Inflammatory macrophage treated with lipopolysaccharide for 4 hours (primary cell): ENCODE measurements around the gene KRT6A.
A peak's percentile ranks its signal among the peaks of the same experiment; 100 is the strongest.

Experiments used
- DNase-seq: peaks from one replicate; pipeline ENCODE4 v3.0.0-alpha.2; 2020

KRT6A gene

GRCh38 chr12:52524241-52524897 is 31.3 kb upstream of the KRT6A start:
- no peak for DNase-seq

GRCh38 chr12:52523824-52524223 is 30.8 kb upstream of the KRT6A start:
- no peak for DNase-seq

GRCh38 chr12:52522346-52523011 is 29.4 kb upstream of the KRT6A start:
- DNase-seq, result no peak

GRCh38 chr12:52521568-52522266 is 28.7 kb upstream of the KRT6A start:
- no peak for DNase-seq

- no peak for DNase-seq
Observed at GRCh38 chr12:52521175-52521567, 28.1 kb upstream of the KRT6A start.

- no peak for DNase-seq
Observed at GRCh38 chr12:52519826-52520662, 27.0 kb upstream of the KRT6A start, which contains the start of gene KRT5. TSS of gene KRT5 (minus strand) at chr12:52520394. CDS start at chr12:52520296, 98 bp downstream.

- DNase-seq, result no peak
Observed at GRCh38 chr12:52519387-52519703, 26.3 kb upstream of the KRT6A start.

GRCh38 chr12:52518574-52519386 is 25.7 kb upstream of the KRT6A start:
- DNase-seq, result no peak

GRCh38 chr12:52517888-52518287 is 24.8 kb upstream of the KRT6A start:
- DNase-seq, result no peak

GRCh38 chr12:52517005-52517835 is 24.2 kb upstream of the KRT6A start:
- no peak for DNase-seq

- DNase-seq, result no peak
Observed at GRCh38 chr12:52515927-52516831, 23.1 kb upstream of the KRT6A start.

GRCh38 chr12:52515319-52515646 is 22.2 kb upstream of the KRT6A start:
- no peak for DNase-seq

- DNase-seq, result no peak
Observed at GRCh38 chr12:52514471-52515318, 21.6 kb upstream of the KRT6A start.

- no peak for DNase-seq
Observed at GRCh38 chr12:52513736-52514135, 20.7 kb upstream of the KRT6A start.

GRCh38 chr12:52508211-52508610 is 15.2 kb upstream of the KRT6A start:
- no peak for DNase-seq

GRCh38 chr12:52506858-52507715 is 14.0 kb upstream of the KRT6A start:
- peak; percentile 41 for DNase-seq

GRCh38 chr12:52502877-52503276 is 9.8 kb upstream of the KRT6A start:
- peak; percentile 61 for DNase-seq

GRCh38 chr12:52501490-52501889 is 8.4 kb upstream of the KRT6A start:
- no peak for DNase-seq
